Spleen (tissue), 7 donors: ENCODE results near the gene PCSK6.

ENCODE experiments used
- CTCF ChIP-seq, 11 experiments: fragments of 200-600 bp in 7 of 11; fragments of 450-650 bp in 4 of 11; sonication (generic) in 4 of 11; IDR thresholded peaks in 8 of 11; conservative IDR thresholded peaks in 3 of 11; 1 replicate in 7 of 11; 2 replicates in 4 of 11; pipeline versions ENCODE4 v1.4.0 to v1.8.0; 2016 to 2021; ENCODE audit warnings: antibody characterized with exemption in 11 of 11, inconsistent platforms in 4 of 11, mild to moderate bottlenecking in 1 of 11
- POLR2AphosphoS5 ChIP-seq, 3 donors: sonication (generic); formaldehyde crosslinking; IDR thresholded peaks; one replicate each; pipeline ENCODE4 v1.5.1; 2017; ENCODE audit warnings: antibody characterized with exemption in 3 of 3
- donor health status: DM: no; HTN: no; CAD: no; lungs with moderate emphysema.
- donor health status: DM: no; HTN: no; CAD: no.
- donor health status: DM: no; HTN: no; CAD: no.

GRCh38 chr15:101371081-101371480, 118.4 kb downstream of the PCSK6 start:
- no peak for TF ChIP-seq POLR2AphosphoS5 (IDR thresholded peaks at IDR 0.05)
- no peak for TF ChIP-seq CTCF (IDR thresholded peaks at IDR 0.05 in 8 of 11, conservative IDR thresholded peaks at IDR 0.05 in 3 of 11)
